GM19025 (cell line): ENCODE data around the gene CKAP2L.
A peak's percentile ranks its signal among the peaks of the same experiment; 100 is the strongest.

ENCODE experiments used
- ATAC-seq: cut with Tn5 transposase; IDR thresholded peaks from one replicate; pipeline ENCODE4 v1.9.1; 2021; ENCODE audit warnings: mild to moderate bottlenecking, low read depth, moderate library complexity; ENCODE audit not compliant: unreplicated experiment

CKAP2L gene, protein sequence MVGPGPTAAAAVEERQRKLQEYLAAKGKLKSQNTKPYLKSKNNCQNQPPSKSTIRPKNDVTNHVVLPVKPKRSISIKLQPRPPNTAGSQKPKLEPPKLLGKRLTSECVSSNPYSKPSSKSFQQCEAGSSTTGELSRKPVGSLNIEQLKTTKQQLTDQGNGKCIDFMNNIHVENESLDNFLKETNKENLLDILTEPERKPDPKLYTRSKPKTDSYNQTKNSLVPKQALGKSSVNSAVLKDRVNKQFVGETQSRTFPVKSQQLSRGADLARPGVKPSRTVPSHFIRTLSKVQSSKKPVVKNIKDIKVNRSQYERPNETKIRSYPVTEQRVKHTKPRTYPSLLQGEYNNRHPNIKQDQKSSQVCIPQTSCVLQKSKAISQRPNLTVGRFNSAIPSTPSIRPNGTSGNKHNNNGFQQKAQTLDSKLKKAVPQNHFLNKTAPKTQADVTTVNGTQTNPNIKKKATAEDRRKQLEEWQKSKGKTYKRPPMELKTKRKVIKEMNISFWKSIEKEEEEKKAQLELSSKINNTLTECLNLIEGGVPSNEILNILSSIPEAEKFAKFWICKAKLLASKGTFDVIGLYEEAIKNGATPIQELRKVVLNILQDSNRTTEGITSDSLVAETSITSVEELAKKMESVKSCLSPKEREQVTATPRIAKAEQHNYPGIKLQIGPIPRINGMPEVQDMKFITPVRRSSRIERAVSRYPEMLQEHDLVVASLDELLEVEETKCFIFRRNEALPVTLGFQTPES

DNA sequence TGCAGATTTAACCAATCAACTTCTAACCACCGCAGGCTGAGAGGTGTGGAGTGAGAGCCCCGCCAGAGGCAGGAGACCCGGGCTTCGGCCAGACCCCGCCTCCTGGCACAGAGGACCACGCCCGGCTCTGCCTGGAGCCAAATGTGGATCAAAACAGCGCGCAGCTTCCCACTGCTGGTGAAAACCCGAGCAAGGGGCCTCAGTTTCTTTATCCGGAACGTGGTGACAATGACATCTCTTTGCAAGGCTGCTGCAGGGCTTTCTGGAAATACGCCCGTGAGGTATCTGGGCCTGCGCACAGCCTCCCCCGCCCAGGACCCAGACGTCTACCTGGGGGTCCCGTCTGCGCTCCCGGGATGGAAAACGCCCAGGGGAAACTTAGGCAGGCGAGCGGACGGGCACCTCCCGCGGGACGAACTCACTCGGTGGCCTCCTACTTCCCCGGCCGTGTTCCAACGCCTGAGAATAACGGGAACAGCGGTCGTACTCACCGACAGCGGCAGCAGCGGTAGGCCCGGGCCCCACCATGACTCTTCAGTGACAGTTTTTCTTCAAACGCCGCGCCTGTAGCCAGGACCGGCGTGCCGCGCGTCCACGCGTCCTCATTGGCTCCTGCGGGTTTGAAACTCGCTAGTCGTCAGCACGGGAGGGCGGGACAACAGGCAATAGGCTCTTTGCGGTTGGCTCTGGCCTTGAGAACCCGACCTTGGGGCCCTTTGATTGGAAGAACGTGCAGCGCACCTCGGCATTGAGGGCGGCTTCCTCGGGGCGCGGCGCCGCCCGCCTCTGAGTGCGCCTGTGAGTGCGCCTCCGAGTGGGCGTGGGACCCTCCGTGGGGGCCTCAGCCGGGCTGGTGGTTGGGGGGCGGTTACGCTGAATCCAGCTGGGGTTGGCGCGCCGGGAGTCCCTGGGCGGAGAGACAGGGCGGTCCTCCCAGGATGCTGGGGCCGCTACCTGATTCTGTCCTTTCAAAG lies at the start of gene CKAP2L:
Gene CKAP2L (minus strand): TSS at position 539 of the 974 bp plus-strand sequence. CDS start 11 bp downstream, at position 528.
- peak; percentile 97 for ATAC-seq

DNA sequence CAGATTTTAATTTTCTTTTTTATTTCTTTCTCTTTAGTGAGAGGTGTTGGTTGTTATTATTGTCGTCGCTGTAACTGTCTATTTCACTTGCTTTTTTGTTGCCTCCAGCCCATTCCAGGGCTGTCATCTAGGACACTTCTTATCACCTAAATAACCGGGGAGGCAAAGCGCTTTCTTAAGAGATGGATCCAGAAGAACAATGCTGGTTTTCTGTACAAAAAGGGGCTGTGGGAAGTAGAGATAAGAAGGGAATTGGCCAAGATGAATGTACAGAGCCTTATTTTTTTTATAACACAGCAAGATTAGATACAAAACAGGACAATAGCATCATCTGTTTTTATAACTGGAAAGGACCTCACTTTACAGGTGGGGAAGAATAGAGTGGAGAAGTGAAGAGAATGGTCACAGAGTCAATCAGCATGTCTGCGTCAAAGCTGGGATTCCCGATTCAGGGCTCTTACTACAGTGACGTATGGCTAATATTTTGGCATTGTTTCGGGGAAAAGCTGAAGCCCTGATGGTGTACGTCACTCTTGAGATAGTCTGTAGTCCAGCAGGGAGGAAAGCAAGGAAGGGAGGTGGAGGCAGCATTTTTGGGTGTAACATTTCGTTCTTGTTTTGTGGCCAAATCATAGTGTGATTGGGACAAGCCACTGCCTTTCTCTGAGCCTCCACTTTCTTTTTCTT lies 49.0 kb upstream of the CKAP2L start:
- ATAC-seq = no peak

DNA sequence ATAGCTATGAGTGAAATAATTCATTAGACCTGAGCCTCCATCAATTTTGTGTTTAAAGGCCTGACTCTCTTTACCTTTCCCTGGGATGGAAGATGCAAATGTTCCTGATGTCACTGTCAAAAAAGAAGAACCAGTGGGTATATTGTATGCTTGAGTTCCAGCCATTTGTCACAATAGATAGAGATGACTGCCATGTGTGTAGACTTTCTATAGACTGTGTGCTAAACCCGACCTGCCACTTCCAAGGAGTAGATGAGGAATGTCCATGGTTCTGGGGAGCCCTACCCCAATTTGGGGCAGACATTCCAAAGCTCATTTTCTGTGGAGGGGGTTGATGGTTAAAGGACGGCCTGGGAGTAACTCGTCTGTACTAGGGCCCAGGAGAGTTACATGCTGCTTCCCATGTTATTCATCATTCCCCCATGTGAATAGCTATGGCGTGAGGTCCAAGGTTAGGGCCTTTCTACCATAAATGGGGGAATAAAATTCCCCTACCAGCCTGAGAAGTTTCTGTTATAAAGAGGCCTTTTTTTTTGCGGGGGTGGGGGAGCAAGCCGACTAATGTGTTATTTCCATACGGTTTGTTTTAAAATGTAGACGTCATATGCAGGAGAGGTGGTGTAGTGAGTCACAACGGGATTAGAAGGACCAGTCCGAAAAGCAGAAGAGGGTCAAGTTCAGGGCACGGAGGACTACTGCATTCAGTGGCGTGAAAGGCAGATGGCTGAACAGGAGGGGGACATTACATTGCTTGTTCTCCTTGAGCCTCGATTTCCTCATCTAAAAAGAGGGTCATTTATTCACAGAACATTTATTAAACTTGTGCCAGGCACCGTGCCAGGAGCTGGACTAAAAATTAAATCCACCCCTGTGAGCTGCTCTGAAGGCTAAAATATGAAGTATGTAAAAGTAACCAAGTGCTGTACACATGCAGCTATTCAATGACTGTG lies 48.2 kb upstream of the CKAP2L start:
- peak; percentile 67 for ATAC-seq

DNA sequence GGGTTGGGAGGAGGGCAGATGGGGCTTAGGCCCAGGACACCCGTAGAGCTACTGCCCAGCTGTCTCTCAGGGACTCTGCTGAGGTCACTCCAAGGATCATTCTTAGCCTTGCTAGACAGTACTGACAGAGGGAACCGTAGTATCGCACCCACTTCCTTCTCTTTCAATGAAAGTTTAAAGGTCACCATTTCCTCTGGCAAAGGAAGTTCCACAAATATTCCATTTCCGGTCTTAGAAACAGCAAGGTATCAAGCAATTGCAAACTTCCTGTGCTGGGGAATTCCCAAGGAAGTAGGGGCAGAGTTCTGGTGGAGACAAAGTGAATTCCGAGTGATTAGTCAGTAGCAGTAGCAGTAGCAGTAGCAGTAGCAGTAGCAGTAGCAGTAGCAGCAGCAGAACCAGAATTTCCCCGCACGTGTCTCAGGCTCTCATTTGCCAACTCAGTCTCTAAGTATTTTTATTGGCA lies 47.5 kb upstream of the CKAP2L start:
- ATAC-seq = peak; percentile 39

DNA sequence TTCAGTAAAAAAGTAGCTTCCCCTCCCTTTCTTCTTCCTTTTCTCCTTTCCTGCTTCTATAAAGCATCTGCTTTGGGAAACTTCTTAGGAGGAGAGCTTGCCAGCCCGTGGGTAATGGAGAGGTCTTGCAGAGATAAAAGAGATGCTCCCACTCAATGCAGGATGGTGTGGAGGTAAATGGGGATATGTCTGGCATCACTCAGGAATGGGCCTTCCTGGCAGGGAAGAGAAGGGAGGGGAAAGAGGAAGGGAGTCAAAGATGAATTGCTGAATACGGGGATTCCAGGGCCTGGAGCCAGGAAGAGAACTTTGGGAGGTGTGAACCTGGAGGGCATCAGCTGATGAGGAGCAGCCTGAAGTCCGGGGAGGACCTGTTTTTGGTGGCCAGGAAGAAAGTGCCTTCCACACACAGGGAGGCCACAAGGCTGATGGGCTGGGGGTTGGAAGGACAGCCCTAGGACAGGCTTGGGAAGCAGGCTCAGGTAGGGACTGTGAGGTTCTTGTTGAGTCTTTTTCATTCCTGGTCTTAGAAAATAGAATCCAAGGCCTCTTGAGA lies 46.9 kb upstream of the CKAP2L start:
- ATAC-seq = no peak

DNA sequence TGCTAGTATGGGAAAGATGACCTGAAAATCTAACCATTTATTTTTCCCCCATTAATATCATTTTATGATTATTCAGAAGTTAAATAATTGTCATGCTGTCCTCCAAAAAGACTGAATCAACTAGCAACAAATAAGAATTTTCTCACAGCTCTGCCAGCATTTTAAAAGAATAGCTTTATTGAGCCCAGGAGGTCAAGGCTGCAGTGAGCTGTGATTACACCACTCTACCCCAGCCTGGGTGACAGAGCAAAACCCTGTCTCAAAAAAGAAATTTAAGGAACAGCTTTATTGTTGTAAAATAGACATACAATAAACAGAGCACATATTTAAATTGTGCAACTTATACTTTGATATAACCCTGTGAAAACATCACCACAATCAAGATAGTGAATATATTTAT lies 44.7 kb upstream of the CKAP2L start:
- ATAC-seq = no peak

DNA sequence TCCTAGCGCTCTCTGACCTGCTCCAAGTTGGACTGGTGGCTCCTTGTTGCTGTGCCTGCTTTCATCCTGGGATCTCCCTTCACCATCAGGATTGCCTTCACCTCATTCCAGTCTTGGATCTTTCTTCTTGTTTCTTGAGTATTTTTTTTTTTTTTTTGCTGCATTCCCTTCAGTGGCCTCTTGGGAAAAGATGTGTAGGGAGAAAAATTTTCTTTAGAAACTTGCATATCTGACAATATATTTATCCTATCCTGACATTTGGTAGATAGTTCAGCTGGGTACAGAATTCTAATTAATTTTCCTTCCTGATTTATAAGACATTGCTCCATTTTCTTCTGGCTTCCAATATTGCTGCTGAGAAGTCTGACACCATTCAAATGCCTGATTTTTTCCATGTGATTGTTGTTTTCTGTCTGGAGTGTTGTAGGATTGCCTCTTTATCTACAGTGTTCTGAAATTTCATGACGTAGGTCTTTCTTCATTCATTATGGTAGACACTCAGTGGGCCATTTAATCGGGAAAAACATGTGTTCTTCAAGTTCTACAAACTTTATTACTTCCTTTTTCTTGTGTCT lies 42.9 kb upstream of the CKAP2L start:
- ATAC-seq = no peak

DNA sequence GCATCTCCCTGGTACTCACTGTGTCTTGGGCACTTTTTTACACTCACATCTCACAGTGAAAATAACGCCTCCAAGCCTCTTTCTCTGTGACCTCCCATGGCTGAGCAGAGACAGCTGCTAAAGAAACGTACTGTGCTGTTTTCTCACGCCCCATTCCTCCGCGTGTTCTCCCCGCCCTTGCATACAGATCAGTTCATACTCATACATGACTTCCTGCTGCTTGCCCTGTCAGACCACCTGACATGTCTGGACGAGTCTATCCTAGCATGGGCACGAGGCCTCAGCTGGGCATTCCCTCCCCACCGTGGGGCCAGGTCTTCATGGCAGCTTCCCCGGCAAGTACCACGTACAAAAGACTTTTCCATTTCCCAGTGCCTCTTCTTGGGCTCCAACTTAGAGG lies 41.1 kb upstream of the CKAP2L start:
- peak; percentile 79 for ATAC-seq

DNA sequence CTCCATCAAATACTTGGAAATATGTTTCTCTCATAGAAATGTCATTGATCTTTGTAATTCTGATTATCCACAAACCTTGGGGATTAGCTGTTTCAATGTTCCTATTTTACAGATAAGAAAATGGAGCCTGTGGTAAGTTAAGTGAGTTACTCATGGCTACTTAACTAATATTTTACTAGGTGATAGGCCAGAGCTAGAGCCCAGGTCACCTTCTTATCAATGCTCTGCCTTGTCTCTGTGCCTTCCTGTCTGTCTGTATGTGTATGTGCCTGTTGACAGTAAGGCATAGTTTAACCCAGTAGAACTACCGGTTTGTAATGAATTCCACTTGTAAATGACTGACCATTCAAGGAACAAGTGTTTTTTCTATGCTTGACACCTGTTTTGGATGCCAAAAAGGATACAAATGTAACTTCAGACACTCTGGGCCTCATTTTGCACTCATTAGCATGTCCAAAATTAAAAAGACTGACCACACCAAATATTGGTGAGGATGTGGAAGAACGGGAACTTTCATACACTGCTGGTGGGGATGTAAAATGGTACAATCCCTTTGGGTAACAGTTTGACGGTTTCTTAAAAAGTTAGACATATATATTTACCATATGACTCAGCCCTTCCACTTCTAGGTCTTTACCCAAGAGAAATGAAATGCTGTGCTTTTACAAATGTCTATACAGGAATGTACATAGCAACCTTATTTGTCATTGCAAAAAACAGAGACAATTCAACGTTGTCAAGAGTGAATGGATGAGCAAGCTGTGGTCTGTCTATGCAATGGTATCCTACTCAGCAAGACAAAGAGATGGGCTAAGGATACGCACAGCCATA lies 39.5 kb upstream of the CKAP2L start:
- peak; percentile 48 for ATAC-seq

DNA sequence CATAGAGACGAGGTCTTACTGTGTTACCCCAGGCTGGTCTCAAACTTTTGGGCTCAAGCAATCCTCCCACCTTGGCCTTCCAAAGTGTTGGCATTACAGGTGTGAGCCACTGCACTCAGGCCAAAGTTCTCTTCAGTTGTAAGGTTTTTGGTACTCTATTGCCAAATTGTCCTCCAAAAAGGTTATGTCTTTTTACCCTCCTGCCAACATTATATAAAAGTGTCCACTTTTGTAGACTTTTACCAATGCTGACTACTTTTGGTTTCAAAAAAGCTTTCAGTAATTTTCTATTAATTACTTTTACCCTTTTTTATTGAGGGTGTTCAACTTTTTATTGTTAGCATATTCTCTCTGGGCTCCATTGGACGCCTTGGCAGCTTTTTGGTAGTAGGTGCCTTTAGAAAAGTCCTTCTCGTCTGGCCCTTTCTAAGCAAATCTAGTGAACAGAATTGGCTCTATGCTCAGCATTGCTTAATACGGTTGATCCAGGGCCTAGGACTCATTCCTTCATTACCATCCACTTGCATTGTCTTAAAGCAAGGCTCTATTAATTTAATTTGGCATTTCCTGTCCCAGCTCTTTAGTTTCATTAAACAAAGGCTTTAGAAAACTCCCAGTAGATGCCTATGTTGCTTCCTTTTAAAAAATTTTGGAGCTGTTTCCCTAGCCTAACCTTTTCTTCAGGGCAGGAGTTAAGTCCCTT lies 36.6 kb upstream of the CKAP2L start:
- no peak for ATAC-seq

DNA sequence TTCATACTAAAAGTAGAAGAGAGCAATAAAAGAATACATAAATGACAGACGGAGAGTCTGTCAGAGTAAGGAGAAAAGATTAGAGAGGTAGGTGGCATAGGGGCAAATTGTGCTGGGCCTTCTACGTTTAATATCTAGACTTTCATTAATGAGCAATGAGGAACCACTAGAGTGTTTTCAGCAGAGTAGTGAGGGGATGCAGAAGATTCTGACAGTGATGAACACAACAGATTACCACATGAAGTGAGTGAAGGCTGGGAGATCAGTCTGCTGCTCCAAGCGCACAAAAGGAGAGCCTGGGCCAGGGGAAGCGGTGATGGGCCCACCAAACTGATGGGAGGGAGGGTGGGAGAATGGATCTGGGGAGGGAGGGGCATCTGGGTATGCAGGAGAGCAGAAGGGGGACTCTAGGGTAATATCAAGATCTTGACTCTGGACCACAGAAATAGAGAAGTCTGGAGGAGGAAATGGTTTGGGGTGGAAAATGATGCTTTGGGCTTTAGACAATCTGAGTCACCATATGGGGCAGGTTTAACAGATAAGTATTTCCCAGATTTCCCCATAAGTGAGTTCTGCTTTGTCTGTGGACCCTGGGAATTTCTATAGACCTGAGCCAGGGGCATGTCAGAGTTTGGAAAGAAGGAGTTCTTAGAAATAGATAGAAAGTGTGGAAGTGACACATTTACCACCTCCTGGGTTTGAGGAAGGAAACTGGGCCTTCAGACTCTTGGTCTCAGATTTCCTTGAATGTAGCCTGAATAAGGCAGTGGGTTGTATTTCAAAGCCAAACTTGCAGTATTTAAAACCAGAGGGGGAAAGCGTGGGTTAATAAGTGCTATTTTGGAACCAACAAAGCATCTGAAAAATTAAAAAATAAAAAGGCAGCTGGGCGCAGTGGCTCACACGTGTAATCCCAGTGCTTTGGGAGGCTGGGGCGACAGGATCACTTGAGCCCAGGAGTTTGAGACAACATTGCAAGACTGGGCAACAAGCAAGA lies 34.9 kb upstream of the CKAP2L start:
- no peak for ATAC-seq

DNA sequence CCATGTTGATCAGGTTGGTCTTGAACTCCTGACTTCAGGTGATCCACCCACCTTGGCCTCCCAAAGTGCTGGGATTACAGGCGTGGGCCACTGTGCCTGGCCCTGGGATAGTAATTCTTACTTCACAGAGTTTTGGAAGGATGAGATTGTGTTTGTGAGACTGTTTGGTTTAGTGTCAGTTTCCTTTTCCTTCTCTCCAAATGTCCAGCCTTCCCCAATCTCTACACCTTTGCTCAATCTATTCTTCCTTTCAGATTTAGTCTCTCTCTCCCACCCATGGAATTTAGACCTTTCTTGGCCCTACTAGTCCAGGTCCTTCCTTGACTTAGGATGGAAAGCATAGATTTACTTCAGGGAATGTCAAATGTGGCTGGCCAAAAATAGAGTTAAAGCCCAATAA lies 32.1 kb upstream of the CKAP2L start:
- ATAC-seq = no peak

DNA sequence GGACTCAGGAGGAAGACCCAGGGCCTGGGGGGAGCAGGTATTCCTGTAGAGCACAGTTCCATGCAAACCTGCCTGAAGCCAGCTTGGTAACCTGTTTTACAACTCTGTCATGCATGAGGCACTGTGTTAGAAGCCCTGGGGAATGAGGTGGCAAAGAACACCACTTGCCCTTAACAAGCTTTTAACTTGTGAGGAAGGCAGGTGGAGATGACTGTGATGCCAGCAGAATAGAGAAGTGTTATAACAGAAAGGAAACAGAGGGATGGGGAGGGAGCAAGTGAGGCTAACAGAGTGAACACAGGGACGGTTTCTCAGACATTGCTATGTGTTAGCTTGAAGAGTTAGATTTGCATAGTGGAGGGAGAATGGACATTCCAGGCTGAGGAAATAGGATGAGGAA lies 31.4 kb upstream of the CKAP2L start:
- ATAC-seq = no peak

DNA sequence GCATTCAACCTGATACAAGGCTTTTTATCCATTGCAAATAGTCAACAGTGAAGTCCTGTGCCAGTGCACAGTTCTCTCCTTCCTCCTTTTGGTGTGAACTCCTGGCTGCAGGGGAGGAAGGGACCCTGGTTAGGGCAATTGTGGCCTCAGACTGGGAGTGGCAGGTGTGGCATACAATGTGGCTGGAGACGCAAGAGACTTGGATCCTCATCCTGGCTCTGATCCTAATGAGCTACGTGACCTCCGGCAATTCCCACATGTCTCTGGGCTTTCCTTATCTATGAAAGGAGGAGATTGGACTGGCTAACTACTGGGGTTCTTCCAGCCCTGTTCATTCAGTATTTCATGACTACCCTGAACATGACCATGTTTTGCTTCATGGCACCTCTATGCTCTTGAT lies 30.4 kb upstream of the CKAP2L start:
- ATAC-seq = no peak

DNA sequence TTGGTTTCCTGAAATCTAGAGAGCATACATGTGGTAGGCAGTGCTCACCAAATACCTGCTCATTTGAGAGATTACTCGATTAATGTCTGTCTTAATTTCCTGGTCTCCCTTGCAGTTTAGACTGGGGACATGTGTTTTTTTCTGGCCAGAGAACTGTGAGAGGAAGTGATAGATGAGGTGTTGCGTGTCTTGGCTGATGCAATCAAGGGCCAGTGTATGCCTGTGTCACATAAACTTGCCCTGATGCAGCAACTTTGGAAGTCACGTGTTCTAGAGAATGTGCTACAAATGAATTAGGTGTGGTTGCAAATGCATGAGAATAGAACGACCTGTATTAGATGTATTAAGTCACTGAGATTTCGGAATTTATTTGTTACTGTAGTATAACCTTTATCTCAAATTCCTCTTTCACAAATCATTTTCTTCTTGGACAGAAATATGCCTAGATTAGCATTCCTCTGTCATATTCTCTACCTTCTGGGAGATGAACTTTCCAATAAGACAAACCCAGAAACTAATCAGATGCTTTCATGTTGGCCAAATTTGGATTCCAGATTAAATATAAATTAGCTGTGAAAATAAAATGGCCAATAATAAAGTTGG lies 29.8 kb upstream of the CKAP2L start:
- no peak for ATAC-seq
